H1 (cell line): ENCODE measurements around the gene SLC16A9. TPM values are rescaled to one million over a fixed set of nuclear protein-coding genes. Genes with fewer than 3 reads are reported as not detected.

ENCODE experiments used
- BCL11A ChIP-seq, 2 experiments: IDR thresholded peaks; one replicate each; pipeline ENCODE4 v1.6.1; 2011; ENCODE audit warnings: low read depth in 2 of 2, low read length in 2 of 2, mild to moderate bottlenecking in 2 of 2
- CBX8 ChIP-seq: fragments of 300-800, 300-1000 bp; sonication (generic); IDR thresholded peaks from 2 replicates; pipeline ENCODE4 v1.7.1; 2016; ENCODE audit warnings: low read depth, low read length, borderline replicate concordance
- CHD7 ChIP-seq: fragments of 300-600 bp; sonication (generic); IDR thresholded peaks from 2 replicates; pipeline ENCODE4 v1.7.1; 2012; ENCODE audit warnings: low read length, moderate library complexity, mild to moderate bottlenecking, inconsistent platforms; ENCODE audit not compliant: insufficient replicate concordance
- GABPA ChIP-seq: IDR thresholded peaks from 2 replicates; pipeline ENCODE4 v1.6.1; 2011; ENCODE audit warnings: mild to moderate bottlenecking, low read length, moderate library complexity, borderline replicate concordance; ENCODE audit not compliant: insufficient read depth
- KDM1A ChIP-seq: fragments of 200-600, 300-600 bp; sonication (generic); IDR thresholded peaks from 2 replicates; pipeline ENCODE4 v1.7.1; 2016; ENCODE audit warnings: mild to moderate bottlenecking, low read length, borderline replicate concordance
- NANOG ChIP-seq: IDR thresholded peaks from 2 replicates; pipeline ENCODE4 v1.6.1; 2011; ENCODE audit warnings: low read length, low read depth, mild to moderate bottlenecking, inconsistent platforms; ENCODE audit not compliant: insufficient read depth, poor library complexity, severe bottlenecking
- NRF1 ChIP-seq: IDR thresholded peaks from 2 replicates; pipeline ENCODE4 v1.6.1; 2011; ENCODE audit warnings: mild to moderate bottlenecking, low read depth, low read length, improper control_type of control experiment
- POLR2A ChIP-seq, 2 experiments: IDR thresholded peaks; 1 replicate in 1 of 2; 2 replicates in 1 of 2; pipeline ENCODE4 v1.6.1; 2011; ENCODE audit warnings: low read depth in 2 of 2, low read length in 2 of 2, mild to moderate bottlenecking in 2 of 2; ENCODE audit errors: control extremely low read depth in 1 of 2
- POU5F1 ChIP-seq: IDR thresholded peaks from 2 replicates; pipeline ENCODE4 v1.6.1; 2011; ENCODE audit warnings: low read depth, mild to moderate bottlenecking, low read length, moderate library complexity
- SP4 ChIP-seq: IDR thresholded peaks from 2 replicates; pipeline ENCODE4 v1.6.1; 2012; ENCODE audit warnings: low read length, inconsistent platforms
- USF2 ChIP-seq: IDR thresholded peaks from 2 replicates; pipeline ENCODE4 v1.6.1; 2011; ENCODE audit warnings: low read length, improper control_type of control experiment
- polyA plus RNA-seq, 7 experiments: library from polyadenylated mRNA; depleted of rRNA in 3 of 7; stranded (reverse) in 5 of 7; unstranded in 2 of 7; fragments of >200 nt in 5 of 7; fragments of 200-250 nt in 2 of 7; gene quantifications; 1 replicate in 5 of 7; 2 replicates in 1 of 7; 4 replicates in 1 of 7; pipeline versions ENCODE4 v1.2.1 to v1.2.3, GENCODE V29; 2011 to 2013; ENCODE audit warnings: missing spikeins in 2 of 7, mixed read lengths in 2 of 7
- total RNA-seq: library from RNA; stranded (reverse); fragmentation: NEBNext Ultra II Directional; extraction: Animal tissue kit (Norgen Biotek cat#: 25700); gene quantifications from 2 replicates; pipeline ENCODE4 v1.2.1, GENCODE V29; 2021

SLC16A9 gene
- total and polyA plus RNA-seq, 2 of the 8 experiments (the other 6 are each of a cell fraction or from before 2014, with no cell fraction given), result 11.2 to 20.5 TPM

GRCh38 chr10:59607970-59608369 lies 101.7 kb downstream of the SLC16A9 start (continued):
- TF ChIP-seq CHD7 (no peak), CBX8 (no peak), KDM1A (no peak), POLR2A (IDR thresholded peaks at IDR 0.05; ENCODE audit: control extremely low read depth in 1 of 2, low read depth in 2 of 2, low read length in 2 of 2) (no peak), NANOG (no peak), BCL11A (IDR thresholded peaks at IDR 0.05; ENCODE audit: low read depth in 2 of 2, low read length in 2 of 2) (no peak), NRF1 (no peak), SP4 (no peak), USF2 (no peak), GABPA (no peak), POU5F1 (no peak)
